ENCODE results near the gene CCDC8.

DNA sequence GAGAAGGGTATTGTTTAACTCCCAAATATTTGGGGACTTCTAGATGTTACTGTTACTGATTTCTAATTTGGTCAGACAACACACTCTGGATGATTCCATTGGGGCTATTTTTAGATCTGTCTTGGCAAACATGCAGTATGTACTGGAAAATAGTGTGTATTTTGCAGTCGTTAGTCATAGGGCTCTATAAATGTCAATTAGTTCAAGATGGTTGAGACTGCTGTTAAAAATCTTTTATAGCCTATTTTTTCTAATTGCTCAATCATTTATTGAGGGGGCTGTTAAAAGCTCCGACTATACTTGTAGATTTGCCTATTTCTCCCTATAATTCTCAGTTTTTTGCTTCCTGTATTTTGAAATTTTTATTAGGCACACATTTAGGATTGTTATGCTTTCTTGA, 35.1 kb downstream of the CCDC8 start:
- TF ChIP-seq, protein P1, sequence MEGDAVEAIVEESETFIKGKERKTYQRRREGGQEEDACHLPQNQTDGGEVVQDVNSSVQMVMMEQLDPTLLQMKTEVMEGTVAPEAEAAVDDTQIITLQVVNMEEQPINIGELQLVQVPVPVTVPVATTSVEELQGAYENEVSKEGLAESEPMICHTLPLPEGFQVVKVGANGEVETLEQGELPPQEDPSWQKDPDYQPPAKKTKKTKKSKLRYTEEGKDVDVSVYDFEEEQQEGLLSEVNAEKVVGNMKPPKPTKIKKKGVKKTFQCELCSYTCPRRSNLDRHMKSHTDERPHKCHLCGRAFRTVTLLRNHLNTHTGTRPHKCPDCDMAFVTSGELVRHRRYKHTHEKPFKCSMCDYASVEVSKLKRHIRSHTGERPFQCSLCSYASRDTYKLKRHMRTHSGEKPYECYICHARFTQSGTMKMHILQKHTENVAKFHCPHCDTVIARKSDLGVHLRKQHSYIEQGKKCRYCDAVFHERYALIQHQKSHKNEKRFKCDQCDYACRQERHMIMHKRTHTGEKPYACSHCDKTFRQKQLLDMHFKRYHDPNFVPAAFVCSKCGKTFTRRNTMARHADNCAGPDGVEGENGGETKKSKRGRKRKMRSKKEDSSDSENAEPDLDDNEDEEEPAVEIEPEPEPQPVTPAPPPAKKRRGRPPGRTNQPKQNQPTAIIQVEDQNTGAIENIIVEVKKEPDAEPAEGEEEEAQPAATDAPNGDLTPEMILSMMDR (IDR thresholded peaks at IDR 0.05), result no peak
- no peak for TF ChIP-seq POLR2A (IDR thresholded peaks at IDR 0.05)
